SK-N-SH (cell line): ENCODE data around the gene WDFY1. TPM values are rescaled to one million over a fixed set of nuclear protein-coding genes. Genes with fewer than 3 reads are reported as not detected.

Experiments used
- CTCF ChIA-PET: fragments of 300-600, 350-600 bp; formaldehyde crosslinking; extraction: SDS; loops from one replicate; lab custom pipeline; 2021; lab: Yijun Ruan, JAX
- POLR2A ChIA-PET: fragments of 350-600 bp; sonication (Branson Sonifier 250); formaldehyde crosslinking; extraction: SDS; loops from one replicate; lab custom pipeline; 2020; ENCODE audit warnings: antibody characterized with exemption, inconsistent platforms; lab: Yijun Ruan, JAX
- DNase-seq: peaks from one replicate; pipeline ENCODE4 v3.0.0; 2012
- H2AFZ ChIP-seq: fragments of 200-600 bp; sonication (generic); 2 replicates; pipeline ENCODE4 v1.8.1; 2016; ENCODE audit warnings: antibody characterized with exemption, mild to moderate bottlenecking, low read depth
- H3F3A ChIP-seq: fragments of 200-600 bp; sonication (generic); replicated peaks from 2 replicates; pipeline ENCODE3; 2016; ENCODE audit warnings: antibody characterized with exemption, mild to moderate bottlenecking; ENCODE audit not compliant: insufficient read depth
- H3K27ac ChIP-seq, 2 experiments: fragments of 200-500 bp in 1 of 2; fragments of 200-600 bp in 1 of 2; sonication (Bioruptor generic) in 1 of 2; sonication (generic), shearing (Covaris generic) in 1 of 2; 2 replicates each; pipeline versions ENCODE4 v1.5.1 to v1.6.1; 2014 to 2016; ENCODE audit warnings: low read depth in 2 of 2, inconsistent platforms in 1 of 2, low read length in 1 of 2, mild to moderate bottlenecking in 1 of 2, mixed read lengths in 1 of 2
- H3K27me3 ChIP-seq: fragments of 200-600 bp; sonication (generic), shearing (Covaris generic); 2 replicates; pipeline ENCODE4 v1.6.1; 2016; ENCODE audit warnings: mixed run types; ENCODE audit not compliant: insufficient read depth
- H3K36me3 ChIP-seq, 2 experiments: fragments of 200-500 bp in 1 of 2; fragments of 200-600 bp in 1 of 2; sonication (Bioruptor generic) in 1 of 2; sonication (generic) in 1 of 2; replicated peaks in 1 of 2; 2 replicates each; pipeline versions ENCODE3 to v1.5.1; 2014 to 2016; ENCODE audit warnings: low read length in 1 of 2, mild to moderate bottlenecking in 1 of 2; ENCODE audit not compliant: insufficient read depth in 2 of 2, control insufficient read depth in 1 of 2
- H3K4me1 ChIP-seq, 2 experiments: fragments of 200-500 bp in 1 of 2; fragments of 200-600 bp in 1 of 2; sonication (Bioruptor generic) in 1 of 2; sonication (generic), shearing (Covaris generic) in 1 of 2; 2 replicates each; pipeline versions ENCODE4 v1.5.1 to v1.6.1; 2014 to 2016; ENCODE audit warnings: low read depth in 1 of 2, low read length in 1 of 2, mixed run types in 1 of 2; ENCODE audit not compliant: insufficient read depth in 2 of 2, control insufficient read depth in 1 of 2
- H3K4me2 ChIP-seq: fragments of 200-600 bp; sonication (generic), shearing (Covaris generic); 2 replicates; pipeline ENCODE4 v1.6.1; 2017; ENCODE audit warnings: mixed run types
- H3K4me3 ChIP-seq, 2 experiments: fragments of 200-500 bp in 1 of 2; fragments of 200-600 bp in 1 of 2; sonication (Bioruptor generic) in 1 of 2; sonication (generic), shearing (Covaris generic) in 1 of 2; 2 replicates each; pipeline versions ENCODE4 v1.5.1 to v1.8.1; 2014 to 2016; ENCODE audit warnings: low read depth in 2 of 2, inconsistent platforms in 1 of 2, low read length in 1 of 2, mild to moderate bottlenecking in 1 of 2, mixed read lengths in 1 of 2, moderate library complexity in 1 of 2
- H3K79me2 ChIP-seq: fragments of 200-600 bp; sonication (generic); 2 replicates; pipeline ENCODE4 v1.8.1; 2017; ENCODE audit warnings: mild to moderate bottlenecking; ENCODE audit not compliant: insufficient read depth
- H3K9ac ChIP-seq: fragments of 200-600 bp; sonication (generic); 2 replicates; pipeline ENCODE4 v1.6.1; 2017; ENCODE audit warnings: mixed run types
- H3K9me2 ChIP-seq: fragments of 200-600 bp; sonication (generic); 2 replicates; pipeline ENCODE4 v1.6.1; 2017; ENCODE audit warnings: mixed run types
- H3K9me3 ChIP-seq: fragments of 200-600 bp; sonication (generic); 2 replicates; pipeline ENCODE4 v1.6.1; 2017; ENCODE audit warnings: mixed run types, mild to moderate bottlenecking, moderate library complexity
- H4K20me1 ChIP-seq: fragments of 200-600 bp; sonication (generic); 2 replicates; pipeline ENCODE4 v1.6.1; 2017; ENCODE audit warnings: mild to moderate bottlenecking, mixed run types; ENCODE audit not compliant: insufficient read depth
- ELF1 ChIP-seq: IDR thresholded peaks from 2 replicates; pipeline ENCODE4 v1.4.0; 2012
- GATA2 ChIP-seq: sonication (generic); formaldehyde crosslinking; IDR thresholded peaks from 2 replicates; pipeline ENCODE4 v1.5.0; 2020; ENCODE audit warnings: mild to moderate bottlenecking, missing genetic modification reagents
- JUND ChIP-seq: IDR thresholded peaks from 2 replicates; pipeline ENCODE4 v1.4.0; 2012
- NFIC ChIP-seq: IDR thresholded peaks from 2 replicates; pipeline ENCODE4 v1.4.0; 2012; ENCODE audit warnings: borderline replicate concordance
- NRF1 ChIP-seq: IDR thresholded peaks from 2 replicates; pipeline ENCODE4 v1.6.1; 2012; ENCODE audit warnings: low read depth, mild to moderate bottlenecking, low read length
- RAD21 ChIP-seq: IDR thresholded peaks from 2 replicates; pipeline ENCODE4 v1.6.1; 2012; ENCODE audit warnings: mild to moderate bottlenecking, low read length
- RCOR1 ChIP-seq: fragments of 150-350 bp; IDR thresholded peaks from 2 replicates; pipeline ENCODE4 v1.6.1; 2017; ENCODE audit warnings: antibody characterized with exemption, low read length
- SIN3A ChIP-seq: IDR thresholded peaks from 2 replicates; pipeline ENCODE4 v1.6.1; 2012; ENCODE audit warnings: low read depth, mild to moderate bottlenecking, low read length, moderate library complexity, borderline replicate concordance
- SMC3 ChIP-seq: IDR thresholded peaks from 2 replicates; pipeline ENCODE4 v1.6.1; 2012; ENCODE audit warnings: low read depth, low read length, improper control_type of control experiment
- TCF12 ChIP-seq: IDR thresholded peaks from 2 replicates; pipeline ENCODE4 v1.4.0; 2012
- WGBS: methylation state at CpG from one replicate; pipeline ENCODE4 v1.1.6; 2017; ENCODE audit warnings: low lambda C conversion rate; 5-methylcytosine and 5-hydroxymethylcytosine counted together
- polyA plus RNA-seq, 3 experiments: library from polyadenylated mRNA; depleted of rRNA; stranded (reverse); fragments of >200 nt; gene quantifications; 2 replicates each; pipeline ENCODE4 v1.2.3, GENCODE V29; 2012
- TF ChIP-seq, protein P1 (sequence below): IDR thresholded peaks from 2 replicates; pipeline ENCODE4 v1.4.0; 2012; ENCODE audit warnings: low read depth, borderline replicate concordance
- TF ChIP-seq, protein P2 (sequence below): fragments of 200-600 bp; sonication (generic); IDR thresholded peaks from 2 replicates; pipeline ENCODE4 v1.6.1; 2017; ENCODE audit warnings: antibody characterized with exemption, mild to moderate bottlenecking, moderate library complexity
- TF ChIP-seq, protein P3 (sequence below): fragments of 150-350 bp; IDR thresholded peaks from 2 replicates; pipeline ENCODE4 v1.6.1; 2017; ENCODE audit warnings: antibody characterized with exemption, low read length, low read depth, borderline replicate concordance
- TF ChIP-seq, protein P4 (sequence below): IDR thresholded peaks from 2 replicates; pipeline ENCODE4; 2012
- TF ChIP-seq, protein P5 (sequence below): IDR thresholded peaks from 2 replicates; pipeline ENCODE4 v1.4.0; 2012; ENCODE audit warnings: low read depth, borderline replicate concordance
- TF ChIP-seq, protein P6 (sequence below): IDR thresholded peaks from 2 replicates; pipeline ENCODE4 v1.4.0; 2012; ENCODE audit warnings: low read depth

WDFY1 gene
- polyA plus RNA-seq, 1 of the 3 experiments (the other 2 are of a cell fraction): 21.7 TPM

DNA sequence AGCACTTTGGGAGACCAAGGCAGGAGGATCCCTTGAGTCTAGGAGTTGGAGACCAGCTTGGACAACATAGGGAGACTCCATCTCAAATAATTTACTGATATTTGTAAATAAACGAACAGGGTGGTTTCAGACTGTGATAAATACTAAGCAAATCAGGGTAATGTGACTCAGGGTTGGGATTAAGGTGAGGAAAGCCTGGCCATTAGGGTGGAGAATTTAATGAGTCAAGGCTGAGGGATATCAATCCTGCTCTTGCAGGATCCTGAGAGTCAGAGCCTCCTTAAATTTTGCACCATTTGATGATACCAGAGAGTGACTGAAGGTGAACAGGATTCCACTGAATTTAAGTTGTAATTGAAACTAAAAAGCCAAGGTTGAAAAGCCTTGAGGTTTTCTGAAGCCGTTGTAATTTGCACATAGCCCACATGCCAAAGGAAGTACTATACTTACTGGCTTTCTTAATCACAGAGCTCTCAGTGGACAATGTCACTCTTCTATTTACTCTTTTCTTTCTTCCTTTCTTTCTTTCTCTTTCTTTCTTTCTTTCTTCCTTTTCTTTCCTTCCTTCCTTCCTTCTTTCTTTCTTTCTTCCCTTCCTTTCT, 79.1 kb downstream of the WDFY1 start (continued):
- TF ChIP-seq SIN3A: no peak
- TF ChIP-seq, protein P1, sequence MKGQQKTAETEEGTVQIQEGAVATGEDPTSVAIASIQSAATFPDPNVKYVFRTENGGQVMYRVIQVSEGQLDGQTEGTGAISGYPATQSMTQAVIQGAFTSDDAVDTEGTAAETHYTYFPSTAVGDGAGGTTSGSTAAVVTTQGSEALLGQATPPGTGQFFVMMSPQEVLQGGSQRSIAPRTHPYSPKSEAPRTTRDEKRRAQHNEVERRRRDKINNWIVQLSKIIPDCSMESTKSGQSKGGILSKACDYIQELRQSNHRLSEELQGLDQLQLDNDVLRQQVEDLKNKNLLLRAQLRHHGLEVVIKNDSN: no peak
- TF ChIP-seq, protein P2, sequence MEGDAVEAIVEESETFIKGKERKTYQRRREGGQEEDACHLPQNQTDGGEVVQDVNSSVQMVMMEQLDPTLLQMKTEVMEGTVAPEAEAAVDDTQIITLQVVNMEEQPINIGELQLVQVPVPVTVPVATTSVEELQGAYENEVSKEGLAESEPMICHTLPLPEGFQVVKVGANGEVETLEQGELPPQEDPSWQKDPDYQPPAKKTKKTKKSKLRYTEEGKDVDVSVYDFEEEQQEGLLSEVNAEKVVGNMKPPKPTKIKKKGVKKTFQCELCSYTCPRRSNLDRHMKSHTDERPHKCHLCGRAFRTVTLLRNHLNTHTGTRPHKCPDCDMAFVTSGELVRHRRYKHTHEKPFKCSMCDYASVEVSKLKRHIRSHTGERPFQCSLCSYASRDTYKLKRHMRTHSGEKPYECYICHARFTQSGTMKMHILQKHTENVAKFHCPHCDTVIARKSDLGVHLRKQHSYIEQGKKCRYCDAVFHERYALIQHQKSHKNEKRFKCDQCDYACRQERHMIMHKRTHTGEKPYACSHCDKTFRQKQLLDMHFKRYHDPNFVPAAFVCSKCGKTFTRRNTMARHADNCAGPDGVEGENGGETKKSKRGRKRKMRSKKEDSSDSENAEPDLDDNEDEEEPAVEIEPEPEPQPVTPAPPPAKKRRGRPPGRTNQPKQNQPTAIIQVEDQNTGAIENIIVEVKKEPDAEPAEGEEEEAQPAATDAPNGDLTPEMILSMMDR: no peak
- no peak for TF ChIP-seq RAD21
- TF ChIP-seq JUND: no peak
- TF ChIP-seq, all 33 proteins: peak for 0

DNA sequence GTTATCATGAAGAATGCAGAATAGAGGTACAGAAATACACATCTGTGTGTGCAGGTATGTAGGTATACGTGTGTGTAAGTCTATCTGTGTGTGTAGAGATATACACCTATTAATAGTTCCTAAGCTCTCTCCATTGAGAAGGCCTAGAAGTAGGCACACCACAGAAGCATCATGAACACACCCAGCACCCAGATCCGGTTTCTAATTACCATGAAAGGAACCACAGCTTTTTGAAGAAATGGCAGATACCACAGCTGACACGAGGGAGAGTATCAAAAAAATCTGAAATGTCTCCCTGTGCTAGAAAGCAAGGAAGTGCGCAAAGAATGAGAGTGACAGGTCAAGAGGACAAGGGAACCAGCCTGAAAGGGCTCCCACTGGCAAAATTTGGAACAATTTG, 80.0 kb downstream of the WDFY1 start:
- Histone ChIP-seq H3F3A (peaks cover 9% of the 10 kb centered on the region), H3K27me3 (no peaks in the 10 kb centered on the region), H3K27ac (no peak overlapping the region), H3K9me3 (no peaks in the 10 kb centered on the region), H3K4me3 (no peak overlapping the region), H3K4me2 (no peak overlapping the region), H3K36me3 (no peaks in the 10 kb centered on the region), H3K9me2 (no peaks in the 10 kb centered on the region), H3K4me1 (peaks cover 0 to 6% of the 10 kb centered on the region in 2 experiments; a peak in 1 of 4 replicates), H3K79me2 (no peaks in the 10 kb centered on the region), H2AFZ (no peak overlapping the region), H4K20me1 (no peaks in the 10 kb centered on the region), H3K9ac (no peak overlapping the region)
- TF ChIP-seq, protein P3, sequence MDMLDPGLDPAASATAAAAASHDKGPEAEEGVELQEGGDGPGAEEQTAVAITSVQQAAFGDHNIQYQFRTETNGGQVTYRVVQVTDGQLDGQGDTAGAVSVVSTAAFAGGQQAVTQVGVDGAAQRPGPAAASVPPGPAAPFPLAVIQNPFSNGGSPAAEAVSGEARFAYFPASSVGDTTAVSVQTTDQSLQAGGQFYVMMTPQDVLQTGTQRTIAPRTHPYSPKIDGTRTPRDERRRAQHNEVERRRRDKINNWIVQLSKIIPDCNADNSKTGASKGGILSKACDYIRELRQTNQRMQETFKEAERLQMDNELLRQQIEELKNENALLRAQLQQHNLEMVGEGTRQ: no peak
- TF ChIP-seq, protein P4, sequence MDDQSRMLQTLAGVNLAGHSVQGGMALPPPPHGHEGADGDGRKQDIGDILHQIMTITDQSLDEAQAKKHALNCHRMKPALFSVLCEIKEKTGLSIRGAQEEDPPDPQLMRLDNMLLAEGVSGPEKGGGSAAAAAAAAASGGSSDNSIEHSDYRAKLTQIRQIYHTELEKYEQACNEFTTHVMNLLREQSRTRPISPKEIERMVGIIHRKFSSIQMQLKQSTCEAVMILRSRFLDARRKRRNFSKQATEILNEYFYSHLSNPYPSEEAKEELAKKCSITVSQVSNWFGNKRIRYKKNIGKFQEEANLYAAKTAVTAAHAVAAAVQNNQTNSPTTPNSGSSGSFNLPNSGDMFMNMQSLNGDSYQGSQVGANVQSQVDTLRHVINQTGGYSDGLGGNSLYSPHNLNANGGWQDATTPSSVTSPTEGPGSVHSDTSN: no peak
- no peak for TF ChIP-seq RCOR1
- no peak for TF ChIP-seq NRF1
- CTCF ChIA-PET: no interaction called here
- DNase-seq: no peak
- WGBS: 91% methylated on average over 4 of the region's 4 CpGs
- POLR2A ChIA-PET: no interaction called here

DNA sequence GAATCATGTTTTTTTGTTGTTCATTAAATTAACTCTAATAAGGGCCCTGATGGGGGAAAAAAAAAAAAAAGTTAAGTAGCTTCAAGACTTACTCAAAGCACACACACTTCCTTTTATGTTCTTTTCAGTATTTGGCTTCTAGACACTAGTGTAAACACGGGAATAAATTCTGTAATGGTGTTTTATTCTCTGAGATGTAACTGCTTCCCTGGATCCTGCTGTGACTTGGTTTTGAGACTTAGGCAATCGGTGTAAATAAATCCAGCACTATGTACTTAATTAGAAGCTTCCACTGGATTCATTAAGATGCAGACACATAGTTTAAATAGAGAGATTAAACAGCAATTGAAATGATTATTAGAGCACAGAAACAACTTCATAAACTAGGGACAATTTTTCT, 81.6 kb downstream of the WDFY1 start:
- CTCF ChIA-PET: interaction anchor here (1.5 to 1.8 kb wide), 2 partner anchors 25 to 420 kb away, joined by 4 to 5 read pairs; no protein-coding TSS in a partner anchor
- 94% methylated on average over 2 of the region's 2 CpGs for WGBS
- TF ChIP-seq, protein P5, sequence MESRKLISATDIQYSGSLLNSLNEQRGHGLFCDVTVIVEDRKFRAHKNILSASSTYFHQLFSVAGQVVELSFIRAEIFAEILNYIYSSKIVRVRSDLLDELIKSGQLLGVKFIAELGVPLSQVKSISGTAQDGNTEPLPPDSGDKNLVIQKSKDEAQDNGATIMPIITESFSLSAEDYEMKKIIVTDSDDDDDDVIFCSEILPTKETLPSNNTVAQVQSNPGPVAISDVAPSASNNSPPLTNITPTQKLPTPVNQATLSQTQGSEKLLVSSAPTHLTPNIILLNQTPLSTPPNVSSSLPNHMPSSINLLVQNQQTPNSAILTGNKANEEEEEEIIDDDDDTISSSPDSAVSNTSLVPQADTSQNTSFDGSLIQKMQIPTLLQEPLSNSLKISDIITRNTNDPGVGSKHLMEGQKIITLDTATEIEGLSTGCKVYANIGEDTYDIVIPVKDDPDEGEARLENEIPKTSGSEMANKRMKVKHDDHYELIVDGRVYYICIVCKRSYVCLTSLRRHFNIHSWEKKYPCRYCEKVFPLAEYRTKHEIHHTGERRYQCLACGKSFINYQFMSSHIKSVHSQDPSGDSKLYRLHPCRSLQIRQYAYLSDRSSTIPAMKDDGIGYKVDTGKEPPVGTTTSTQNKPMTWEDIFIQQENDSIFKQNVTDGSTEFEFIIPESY: no peak
- TF ChIP-seq RCOR1 (no peak), SMC3 (no peak), TCF12 (no peak), GATA2 (no peak), ELF1 (no peak), NFIC (no peak)
- TF ChIP-seq, protein P2: no peak
- TF ChIP-seq, protein P6, sequence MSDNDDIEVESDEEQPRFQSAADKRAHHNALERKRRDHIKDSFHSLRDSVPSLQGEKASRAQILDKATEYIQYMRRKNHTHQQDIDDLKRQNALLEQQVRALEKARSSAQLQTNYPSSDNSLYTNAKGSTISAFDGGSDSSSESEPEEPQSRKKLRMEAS: no peak

More for the DNA sequence above, 81.6 kb downstream of the WDFY1 start:
- Histone ChIP-seq H3K79me2 (no peaks in the 10 kb centered on the region), H3K4me2 (no peak overlapping the region), H3K4me3 (no peak overlapping the region), H3K27ac (no peak overlapping the region), H3K9ac (no peak overlapping the region), H4K20me1 (no peaks in the 10 kb centered on the region), H2AFZ (no peak overlapping the region), H3K9me3 (no peaks in the 10 kb centered on the region), H3K4me1 (peaks cover 0 to 6% of the 10 kb centered on the region in 2 experiments; a peak in 1 of 4 replicates), H3K9me2 (no peaks in the 10 kb centered on the region), H3K36me3 (no peaks in the 10 kb centered on the region), H3F3A (peaks cover 9% of the 10 kb centered on the region), H3K27me3 (no peaks in the 10 kb centered on the region)
- no peak for DNase-seq
- POLR2A ChIA-PET: no interaction called here
